Liver (tissue), 9 donors: ENCODE results near the gene RAD51B. TPM values are rescaled to one million over a fixed set of nuclear protein-coding genes. Genes with fewer than 3 reads are reported as not detected.

Experiments used
- DNase-seq: peaks from one replicate; pipeline ENCODE4 v3.0.0-alpha.2; 2017; ENCODE audit warnings: low spot score
- H3K27ac ChIP-seq, 2 donors: one replicate each; pipeline ENCODE4 v1.7.0; 2013; ENCODE audit warnings: inconsistent platforms in 2 of 2, low read length in 2 of 2, control low read depth in 1 of 2, low read depth in 1 of 2, mild to moderate bottlenecking in 1 of 2
- H3K27me3 ChIP-seq, 4 donors: one replicate each; pipeline versions ENCODE4 v1.6.1 to v1.7.0; 2013; ENCODE audit warnings: low read length in 3 of 4, inconsistent platforms in 1 of 4, mild to moderate bottlenecking in 1 of 4, moderate library complexity in 1 of 4; ENCODE audit not compliant: control insufficient read depth in 4 of 4, insufficient read depth in 4 of 4
- H3K36me3 ChIP-seq, 4 donors: one replicate each; pipeline versions ENCODE4 v1.6.1 to v1.7.0; 2013; ENCODE audit warnings: low read length in 3 of 4, mild to moderate bottlenecking in 3 of 4, low read depth in 1 of 4, moderate library complexity in 1 of 4; ENCODE audit not compliant: control insufficient read depth in 4 of 4, insufficient read depth in 3 of 4
- H3K4me1 ChIP-seq, 4 donors: one replicate each; pipeline versions ENCODE4 v1.6.1 to v1.7.0; 2013; ENCODE audit warnings: low read length in 3 of 4, mild to moderate bottlenecking in 3 of 4, moderate library complexity in 1 of 4; ENCODE audit not compliant: control insufficient read depth in 4 of 4, insufficient read depth in 4 of 4
- H3K4me3 ChIP-seq, 3 donors: one replicate each; pipeline versions ENCODE4 v1.6.1 to v1.7.0; 2013; ENCODE audit warnings: low read length in 3 of 3, control low read depth in 1 of 3, low read depth in 1 of 3, mild to moderate bottlenecking in 1 of 3
- H3K9ac ChIP-seq, 2 donors: one replicate each; pipeline ENCODE4 v1.7.0; 2013; ENCODE audit warnings: low read length in 2 of 2, mild to moderate bottlenecking in 2 of 2, moderate library complexity in 2 of 2, control low read depth in 1 of 2, low read depth in 1 of 2
- H3K9me3 ChIP-seq, 4 donors: one replicate each; pipeline versions ENCODE4 v1.6.1 to v1.7.0; 2013; ENCODE audit warnings: low read length in 3 of 4; ENCODE audit not compliant: control insufficient read depth in 4 of 4
- EGR1 ChIP-seq, 2 donors: IDR thresholded peaks; 2 replicates each; pipeline ENCODE4 v1.6.1; 2016 to 2018; ENCODE audit warnings: antibody characterized with exemption in 2 of 2, low read depth in 2 of 2
- FOXA1 ChIP-seq: IDR thresholded peaks from 2 replicates; pipeline ENCODE4 v1.6.1; 2016; ENCODE audit warnings: antibody characterized with exemption
- FOXA2 ChIP-seq: IDR thresholded peaks from 2 replicates; pipeline ENCODE4 v1.6.1; 2016; ENCODE audit warnings: antibody characterized with exemption
- GABPA ChIP-seq, 2 donors: IDR thresholded peaks in 1 of 2; conservative IDR thresholded peaks in 1 of 2; 2 replicates each; pipeline ENCODE4 v1.6.1; 2016; ENCODE audit warnings: antibody characterized with exemption in 2 of 2, mild to moderate bottlenecking in 1 of 2, moderate library complexity in 1 of 2
- HNF4A ChIP-seq, 2 donors: conservative IDR thresholded peaks; 2 replicates each; pipeline ENCODE4 v1.6.1; 2016; ENCODE audit warnings: antibody characterized with exemption in 2 of 2, mild to moderate bottlenecking in 2 of 2
- HNF4G ChIP-seq: IDR thresholded peaks from 2 replicates; pipeline ENCODE4 v1.6.1; 2016; ENCODE audit warnings: antibody characterized with exemption
- JUND ChIP-seq, 2 donors: IDR thresholded peaks; 2 replicates each; pipeline ENCODE4 v1.6.1; 2016; ENCODE audit warnings: antibody characterized with exemption in 2 of 2
- NR2F2 ChIP-seq: IDR thresholded peaks from 2 replicates; pipeline ENCODE4 v1.6.1; 2016; ENCODE audit warnings: antibody characterized with exemption
- RXRA ChIP-seq, 2 donors: IDR thresholded peaks; 2 replicates each; pipeline ENCODE4 v1.6.1; 2017 to 2018; ENCODE audit warnings: antibody characterized with exemption in 2 of 2, mild to moderate bottlenecking in 1 of 2
- SP1 ChIP-seq: IDR thresholded peaks from 2 replicates; pipeline ENCODE4 v1.6.1; 2018; ENCODE audit warnings: antibody characterized with exemption, mild to moderate bottlenecking
- YY1 ChIP-seq: IDR thresholded peaks from 2 replicates; pipeline ENCODE4 v1.6.1; 2016; ENCODE audit warnings: antibody characterized with exemption, mild to moderate bottlenecking
- WGBS: extraction: QIAGEN DNeasy Blood & Tissue Kit; methylation state at CpG from one replicate; pipeline ENCODE4 v1.1.7; 2013; 5-methylcytosine and 5-hydroxymethylcytosine counted together
- polyA plus RNA-seq, 2 donors: library from polyadenylated mRNA; stranded (reverse) in 1 of 2; unstranded in 1 of 2; fragments of 200-250 nt in 1 of 2; fragments of >200 nt in 1 of 2; fragmentation: Nextera tagmentation in 1 of 2; extraction: Ambion mirVana in 1 of 2; gene quantifications; one replicate each; pipeline versions ENCODE4 v1.2.1 to v1.2.3, GENCODE V29; 2013 to 2015
- total RNA-seq, 2 donors: library from RNA; depleted of rRNA; stranded (reverse); fragments of >200 nt; gene quantifications; one replicate each; pipeline ENCODE4 v1.2.3, GENCODE V29; 2014
- TF ChIP-seq, protein P1 (sequence below): IDR thresholded peaks from 2 replicates; pipeline ENCODE4 v1.6.1; 2016; ENCODE audit warnings: antibody characterized with exemption
- TF ChIP-seq, protein P2 (sequence below): IDR thresholded peaks from 2 replicates; pipeline ENCODE4 v1.6.1; 2016; ENCODE audit warnings: antibody characterized with exemption, mild to moderate bottlenecking
- TF ChIP-seq, protein P3 (sequence below): fragments of 150-350 bp; IDR thresholded peaks from 2 replicates; pipeline ENCODE4 v1.5.1; 2017; ENCODE audit warnings: improper control_type of control experiment, low read depth, low read length; ENCODE audit not compliant: missing input control
- TF ChIP-seq, protein P4 (sequence below): IDR thresholded peaks from 2 replicates; pipeline ENCODE4 v1.6.1; 2016; ENCODE audit warnings: antibody characterized with exemption
- TF ChIP-seq, protein P5 (sequence below): IDR thresholded peaks from 2 replicates; pipeline ENCODE4 v1.6.1; 2016; ENCODE audit warnings: antibody characterized with exemption
- donor health status: healthy.
- donor health status: healthy.
- donor health status: healthy.
- donor health status: healthy.
- donor health status: healthy.

Gene RAD51B
- total and polyA plus RNA-seq, 4 donors, result 0.81 to 12.9 (median 2.4) TPM

- Histone ChIP-seq H3K9me3 (no peaks in the 10 kb centered on the region), H3K36me3 (no peaks in the 10 kb centered on the region), H3K27me3 (no peaks in the 10 kb centered on the region), H3K4me3 (no peak overlapping the region), H3K9ac (no peak overlapping the region), H3K27ac (no peak overlapping the region), H3K4me1 (no peaks in the 10 kb centered on the region)
- DNase-seq, result no peak
- TF ChIP-seq RXRA (IDR thresholded peaks at IDR 0.05) (no peak), FOXA2 (no peak), JUND (IDR thresholded peaks at IDR 0.05) (no peak), FOXA1 (no peak), HNF4A (conservative IDR thresholded peaks at IDR 0.05) (no peak), YY1 (no peak), NR2F2 (no peak), SP1 (no peak), EGR1 (IDR thresholded peaks at IDR 0.05; ENCODE audit: low read depth in 2 of 2) (no peak), GABPA (IDR thresholded peaks at IDR 0.05 in 1 of 2, conservative IDR thresholded peaks at IDR 0.05 in 1 of 2) (no peak), HNF4G (no peak)
- TF ChIP-seq, protein P1, sequence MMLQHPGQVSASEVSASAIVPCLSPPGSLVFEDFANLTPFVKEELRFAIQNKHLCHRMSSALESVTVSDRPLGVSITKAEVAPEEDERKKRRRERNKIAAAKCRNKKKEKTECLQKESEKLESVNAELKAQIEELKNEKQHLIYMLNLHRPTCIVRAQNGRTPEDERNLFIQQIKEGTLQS, result no peak
- TF ChIP-seq, protein P2, sequence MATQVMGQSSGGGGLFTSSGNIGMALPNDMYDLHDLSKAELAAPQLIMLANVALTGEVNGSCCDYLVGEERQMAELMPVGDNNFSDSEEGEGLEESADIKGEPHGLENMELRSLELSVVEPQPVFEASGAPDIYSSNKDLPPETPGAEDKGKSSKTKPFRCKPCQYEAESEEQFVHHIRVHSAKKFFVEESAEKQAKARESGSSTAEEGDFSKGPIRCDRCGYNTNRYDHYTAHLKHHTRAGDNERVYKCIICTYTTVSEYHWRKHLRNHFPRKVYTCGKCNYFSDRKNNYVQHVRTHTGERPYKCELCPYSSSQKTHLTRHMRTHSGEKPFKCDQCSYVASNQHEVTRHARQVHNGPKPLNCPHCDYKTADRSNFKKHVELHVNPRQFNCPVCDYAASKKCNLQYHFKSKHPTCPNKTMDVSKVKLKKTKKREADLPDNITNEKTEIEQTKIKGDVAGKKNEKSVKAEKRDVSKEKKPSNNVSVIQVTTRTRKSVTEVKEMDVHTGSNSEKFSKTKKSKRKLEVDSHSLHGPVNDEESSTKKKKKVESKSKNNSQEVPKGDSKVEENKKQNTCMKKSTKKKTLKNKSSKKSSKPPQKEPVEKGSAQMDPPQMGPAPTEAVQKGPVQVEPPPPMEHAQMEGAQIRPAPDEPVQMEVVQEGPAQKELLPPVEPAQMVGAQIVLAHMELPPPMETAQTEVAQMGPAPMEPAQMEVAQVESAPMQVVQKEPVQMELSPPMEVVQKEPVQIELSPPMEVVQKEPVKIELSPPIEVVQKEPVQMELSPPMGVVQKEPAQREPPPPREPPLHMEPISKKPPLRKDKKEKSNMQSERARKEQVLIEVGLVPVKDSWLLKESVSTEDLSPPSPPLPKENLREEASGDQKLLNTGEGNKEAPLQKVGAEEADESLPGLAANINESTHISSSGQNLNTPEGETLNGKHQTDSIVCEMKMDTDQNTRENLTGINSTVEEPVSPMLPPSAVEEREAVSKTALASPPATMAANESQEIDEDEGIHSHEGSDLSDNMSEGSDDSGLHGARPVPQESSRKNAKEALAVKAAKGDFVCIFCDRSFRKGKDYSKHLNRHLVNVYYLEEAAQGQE, result no peak
- TF ChIP-seq, protein P3, sequence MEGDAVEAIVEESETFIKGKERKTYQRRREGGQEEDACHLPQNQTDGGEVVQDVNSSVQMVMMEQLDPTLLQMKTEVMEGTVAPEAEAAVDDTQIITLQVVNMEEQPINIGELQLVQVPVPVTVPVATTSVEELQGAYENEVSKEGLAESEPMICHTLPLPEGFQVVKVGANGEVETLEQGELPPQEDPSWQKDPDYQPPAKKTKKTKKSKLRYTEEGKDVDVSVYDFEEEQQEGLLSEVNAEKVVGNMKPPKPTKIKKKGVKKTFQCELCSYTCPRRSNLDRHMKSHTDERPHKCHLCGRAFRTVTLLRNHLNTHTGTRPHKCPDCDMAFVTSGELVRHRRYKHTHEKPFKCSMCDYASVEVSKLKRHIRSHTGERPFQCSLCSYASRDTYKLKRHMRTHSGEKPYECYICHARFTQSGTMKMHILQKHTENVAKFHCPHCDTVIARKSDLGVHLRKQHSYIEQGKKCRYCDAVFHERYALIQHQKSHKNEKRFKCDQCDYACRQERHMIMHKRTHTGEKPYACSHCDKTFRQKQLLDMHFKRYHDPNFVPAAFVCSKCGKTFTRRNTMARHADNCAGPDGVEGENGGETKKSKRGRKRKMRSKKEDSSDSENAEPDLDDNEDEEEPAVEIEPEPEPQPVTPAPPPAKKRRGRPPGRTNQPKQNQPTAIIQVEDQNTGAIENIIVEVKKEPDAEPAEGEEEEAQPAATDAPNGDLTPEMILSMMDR, result no peak
- TF ChIP-seq, protein P4, sequence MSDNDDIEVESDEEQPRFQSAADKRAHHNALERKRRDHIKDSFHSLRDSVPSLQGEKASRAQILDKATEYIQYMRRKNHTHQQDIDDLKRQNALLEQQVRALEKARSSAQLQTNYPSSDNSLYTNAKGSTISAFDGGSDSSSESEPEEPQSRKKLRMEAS, result no peak
- TF ChIP-seq, protein P5, sequence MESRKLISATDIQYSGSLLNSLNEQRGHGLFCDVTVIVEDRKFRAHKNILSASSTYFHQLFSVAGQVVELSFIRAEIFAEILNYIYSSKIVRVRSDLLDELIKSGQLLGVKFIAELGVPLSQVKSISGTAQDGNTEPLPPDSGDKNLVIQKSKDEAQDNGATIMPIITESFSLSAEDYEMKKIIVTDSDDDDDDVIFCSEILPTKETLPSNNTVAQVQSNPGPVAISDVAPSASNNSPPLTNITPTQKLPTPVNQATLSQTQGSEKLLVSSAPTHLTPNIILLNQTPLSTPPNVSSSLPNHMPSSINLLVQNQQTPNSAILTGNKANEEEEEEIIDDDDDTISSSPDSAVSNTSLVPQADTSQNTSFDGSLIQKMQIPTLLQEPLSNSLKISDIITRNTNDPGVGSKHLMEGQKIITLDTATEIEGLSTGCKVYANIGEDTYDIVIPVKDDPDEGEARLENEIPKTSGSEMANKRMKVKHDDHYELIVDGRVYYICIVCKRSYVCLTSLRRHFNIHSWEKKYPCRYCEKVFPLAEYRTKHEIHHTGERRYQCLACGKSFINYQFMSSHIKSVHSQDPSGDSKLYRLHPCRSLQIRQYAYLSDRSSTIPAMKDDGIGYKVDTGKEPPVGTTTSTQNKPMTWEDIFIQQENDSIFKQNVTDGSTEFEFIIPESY, result no peak
- WGBS, result 97% methylated on average over 2 of the region's 2 CpGs
These were observed 874.3 kb downstream of the RAD51B start for GRCh38 chr14:68693926-68694325.
